Fibroblast of lung (primary cell): ENCODE results near the gene ATP5MC2. TPM values are rescaled to one million over a fixed set of nuclear protein-coding genes. Genes with fewer than 3 reads are reported as not detected.

Experiments
- DNase-seq, 2 donors: peaks; one replicate each; pipeline versions ENCODE4 v3.0.0 to v3.0.0-alpha.2; 2010; ENCODE audit warnings: low read depth in 2 of 2
- H2AFZ ChIP-seq: 2 replicates; pipeline ENCODE4 v1.5.1; 2012; ENCODE audit warnings: low read length, control low read depth, inconsistent platforms
- H3K27ac ChIP-seq: 2 replicates; pipeline ENCODE4 v1.5.1; 2011; ENCODE audit warnings: low read length, control low read depth; ENCODE audit not compliant: insufficient read depth
- H3K27me3 ChIP-seq: 2 replicates; pipeline ENCODE4 v1.5.1; 2011; ENCODE audit warnings: mild to moderate bottlenecking, low read length; ENCODE audit not compliant: control insufficient read depth, insufficient read depth
- H3K36me3 ChIP-seq: 2 replicates; pipeline ENCODE4 v1.5.1; 2011; ENCODE audit warnings: low read length; ENCODE audit not compliant: control insufficient read depth, insufficient read depth
- H3K4me1 ChIP-seq: 2 replicates; pipeline ENCODE4 v1.5.1; 2011; ENCODE audit warnings: low read length; ENCODE audit not compliant: control insufficient read depth, insufficient read depth; ENCODE audit errors: extremely low read depth
- H3K4me2 ChIP-seq: 2 replicates; pipeline ENCODE4 v1.5.1; 2011; ENCODE audit warnings: low read length, control low read depth; ENCODE audit not compliant: insufficient read depth; ENCODE audit errors: extremely low read depth
- H3K4me3 ChIP-seq, 4 experiments: fragments of 200-600 bp in 1 of 4; sonication (generic) in 1 of 4; replicated peaks in 1 of 4; 2 replicates each; pipeline ENCODE4 v1.5.1; 2011 to 2016; ENCODE audit warnings: low read length in 4 of 4, low read depth in 3 of 4, mild to moderate bottlenecking in 3 of 4, control low read depth in 2 of 4, inconsistent platforms in 1 of 4, mixed read lengths in 1 of 4; ENCODE audit not compliant: insufficient read depth in 1 of 4; ENCODE audit errors: control extremely low read depth in 1 of 4
- H3K79me2 ChIP-seq: 2 replicates; pipeline ENCODE4 v1.5.1; 2012; ENCODE audit warnings: mild to moderate bottlenecking, low read length, inconsistent platforms; ENCODE audit not compliant: control insufficient read depth, insufficient read depth
- H3K9ac ChIP-seq: 2 replicates; pipeline ENCODE4 v1.5.1; 2011; ENCODE audit warnings: mild to moderate bottlenecking, low read length, control low read depth; ENCODE audit not compliant: insufficient read depth
- H3K9me3 ChIP-seq: 2 replicates; pipeline ENCODE4 v1.5.1; 2012; ENCODE audit warnings: low read depth, low read length; ENCODE audit not compliant: control insufficient read depth, insufficient read depth
- H4K20me1 ChIP-seq: 2 replicates; pipeline ENCODE4 v1.5.1; 2011; ENCODE audit warnings: low read length; ENCODE audit not compliant: control insufficient read depth, insufficient read depth; ENCODE audit errors: extremely low read depth
- CTCF ChIP-seq, 2 donors: IDR thresholded peaks in 1 of 2; conservative IDR thresholded peaks in 1 of 2; 1 replicate in 1 of 2; 2 replicates in 1 of 2; pipeline ENCODE4 v1.5.1; 2011 to 2012; ENCODE audit warnings: low read length in 2 of 2, control low read depth in 1 of 2, inconsistent platforms in 1 of 2, low read depth in 1 of 2, mild to moderate bottlenecking in 1 of 2
- EZH2 ChIP-seq: IDR thresholded peaks from 2 replicates; pipeline ENCODE4 v1.5.1; 2012; ENCODE audit warnings: low read length, control low read depth, mild to moderate bottlenecking; ENCODE audit errors: missing control alignments
- polyA plus RNA-seq, 2 donors: library from polyadenylated mRNA; depleted of rRNA in 1 of 2; stranded (reverse) in 1 of 2; unstranded in 1 of 2; fragments of >200 nt; gene quantifications; 2 replicates each; pipeline ENCODE4 v1.2.1, GENCODE V29; 2011 to 2012; ENCODE audit warnings: missing spikeins in 1 of 2
- total RNA-seq: library from RNA; depleted of rRNA; stranded (reverse); fragments of >200 nt; gene quantifications from 2 replicates; pipeline ENCODE4 v1.2.1, GENCODE V29; 2014

The ATP5MC2 gene
- total and polyA plus RNA-seq, 2 donors (not counting 1 experiment from before 2014, with no cell fraction given), result 148 to 232 TPM

- Histone ChIP-seq H3K4me3 (peak overlapping the region; percentile 67 to 91 (median 86)), H3K27ac (peak overlapping the region; percentile 82), H3K4me2 (peak overlapping the region; percentile 99), H3K36me3 (peaks cover 7% of the 10 kb centered on the region), H3K9ac (peak overlapping the region; percentile 43), H3K27me3 (no peaks in the 10 kb centered on the region), H3K79me2 (peaks cover 27% of the 10 kb centered on the region), H4K20me1 (no peaks in the 10 kb centered on the region), H2AFZ (peak overlapping the region; percentile 59), H3K9me3 (no peaks in the 10 kb centered on the region), H3K4me1 (peaks cover 3% of the 10 kb centered on the region)
- TF ChIP-seq EZH2, result no peak
- no peak for TF ChIP-seq CTCF (conservative IDR thresholded peaks at IDR 0.05 in 1 of 2, IDR thresholded peaks at IDR 0.05 in 1 of 2; ENCODE audit: low read depth in 1 of 2, low read length in 2 of 2)
- no peak for DNase-seq
Measured at GRCh38 chr12:53674977-53675700, 744 bp downstream of the ATP5MC2 start.

- DNase-seq, result no peak
Measured at GRCh38 chr12:53670971-53671370, 4.9 kb downstream of the ATP5MC2 start.

GRCh38 chr12:53670308-53670707, 5.6 kb downstream of the ATP5MC2 start:
- Histone ChIP-seq H2AFZ (no peak overlapping the region), H3K4me2 (no peak overlapping the region), H3K4me1 (no peaks in the 10 kb centered on the region), H3K27ac (no peak overlapping the region), H3K36me3 (peaks cover 18% of the 10 kb centered on the region), H3K4me3 (no peak overlapping the region), H3K9me3 (no peaks in the 10 kb centered on the region), H3K27me3 (no peaks in the 10 kb centered on the region), H3K79me2 (peaks cover 29% of the 10 kb centered on the region), H3K9ac (no peak overlapping the region), H4K20me1 (no peaks in the 10 kb centered on the region)
- TF ChIP-seq CTCF (conservative IDR thresholded peaks at IDR 0.05 in 1 of 2, IDR thresholded peaks at IDR 0.05 in 1 of 2; ENCODE audit: low read depth in 1 of 2, low read length in 2 of 2) (no peak), EZH2 (no peak)
- peak in 1 of 2 donors; percentile 36 for DNase-seq

More at GRCh38 chr12:53670971-53671370, 4.9 kb downstream of the ATP5MC2 start:
- no peak overlapping the region for H3K27ac ChIP-seq
- H3K4me2 ChIP-seq, result no peak overlapping the region
- H4K20me1 ChIP-seq, result no peaks in the 10 kb centered on the region
- no peak overlapping the region for H3K4me3 ChIP-seq
- H3K27me3 ChIP-seq, result no peaks in the 10 kb centered on the region
- H3K9me3 ChIP-seq, result no peaks in the 10 kb centered on the region
- peaks cover 33% of the 10 kb centered on the region for H3K79me2 ChIP-seq
- no peaks in the 10 kb centered on the region for H3K4me1 ChIP-seq
- peaks cover 16% of the 10 kb centered on the region for H3K36me3 ChIP-seq
- TF ChIP-seq EZH2 (no peak), CTCF (conservative IDR thresholded peaks at IDR 0.05 in 1 of 2, IDR thresholded peaks at IDR 0.05 in 1 of 2; ENCODE audit: low read depth in 1 of 2, low read length in 2 of 2) (no peak)
- no peak overlapping the region for H2AFZ ChIP-seq
- H3K9ac ChIP-seq, result no peak overlapping the region
